ENCODE results near the gene TWIST2. TPM values are rescaled to one million over a fixed set of nuclear protein-coding genes. Genes with fewer than 3 reads are reported as not detected.

TWIST2 gene
- total and polyA plus RNA-seq, 8 donors: 0.58 to 58.0 (median 12.3) TPM

DNA sequence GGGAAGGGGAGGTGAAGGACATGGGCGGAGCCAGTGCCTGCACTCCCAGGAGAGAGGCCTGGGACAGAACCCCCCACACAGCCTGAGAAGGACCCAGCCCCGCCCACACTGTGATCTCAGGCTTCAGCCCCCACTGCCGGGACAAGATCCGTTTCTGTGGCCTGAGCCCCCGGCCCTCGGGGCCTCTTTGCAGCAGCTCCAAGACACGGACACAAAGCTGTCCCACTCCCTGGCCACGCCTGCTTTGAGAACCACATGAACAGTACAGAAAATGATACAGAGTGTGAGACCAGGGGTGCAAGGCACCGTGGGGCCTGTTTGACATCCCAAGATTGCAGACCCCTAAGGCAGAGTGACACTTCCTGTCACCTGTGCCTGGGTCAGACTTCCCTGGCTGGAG is 74.5 kb downstream of the TWIST2 start:
- no peak for TF ChIP-seq CTCF (IDR thresholded peaks at IDR 0.05)
- TF ChIP-seq EP300 (IDR thresholded peaks at IDR 0.05): no peak
- no peak for TF ChIP-seq POLR2A (IDR thresholded peaks at IDR 0.05)
- no peak for TF ChIP-seq POLR2AphosphoS5 (IDR thresholded peaks at IDR 0.05)
- WGBS, 5 donors: 37 to 65% (median 53%) methylated on average over 2 to 9 of the region's 9 CpGs
- no peak for DNase-seq
- Histone ChIP-seq H3K27ac (no peak overlapping the region), H3K36me3 (no peaks in the 10 kb centered on the region), H3K27me3 (peaks cover 0 to 19% (median 0%) of the 10 kb centered on the region in 3 donors), H3K4me3 (no peak overlapping the region), H3K4me1 (no peaks in the 10 kb centered on the region), H3K9me3 (no peaks in the 10 kb centered on the region)
- intact Hi-C loops (cut with DNase I; ENCODE audit: low total_unique reads): no loop called here

DNA sequence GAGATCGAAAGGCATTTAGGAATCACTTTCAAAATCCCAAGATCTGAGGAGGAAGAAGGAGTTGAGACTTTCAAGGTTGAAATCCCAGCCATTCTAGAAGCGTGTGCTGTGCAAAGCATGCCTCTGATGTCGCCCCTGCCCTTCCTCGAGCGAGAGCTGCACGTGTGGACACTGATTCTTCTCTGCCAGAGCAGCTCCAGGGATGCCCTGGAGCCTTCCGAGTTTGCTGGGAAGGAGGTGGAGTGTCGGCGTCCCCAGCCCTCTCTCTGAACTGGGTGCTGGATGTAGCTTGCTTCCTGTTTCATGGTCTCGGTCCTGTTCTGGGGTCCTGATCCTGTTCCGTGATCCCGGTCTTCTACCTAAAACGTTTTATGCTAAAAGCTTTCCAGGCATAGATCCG is 76.1 kb downstream of the TWIST2 start:
- TF ChIP-seq CTCF (IDR thresholded peaks at IDR 0.05): no peak
- H3K9me3 ChIP-seq: no peaks in the 10 kb centered on the region
- no peaks in the 10 kb centered on the region for H3K36me3 ChIP-seq
- H3K4me1 ChIP-seq: no peaks in the 10 kb centered on the region
- WGBS, 5 donors: 84 to 88% (median 86%) methylated on average over 14 of the region's 14 CpGs
- no peak overlapping the region for H3K4me3 ChIP-seq
- peaks cover 0 to 27% (median 0%) of the 10 kb centered on the region in 3 donors for H3K27me3 ChIP-seq
- no peak overlapping the region for H3K27ac ChIP-seq
- intact Hi-C loops (cut with DNase I; ENCODE audit: low total_unique reads): no loop called here
- no peak for DNase-seq

DNA sequence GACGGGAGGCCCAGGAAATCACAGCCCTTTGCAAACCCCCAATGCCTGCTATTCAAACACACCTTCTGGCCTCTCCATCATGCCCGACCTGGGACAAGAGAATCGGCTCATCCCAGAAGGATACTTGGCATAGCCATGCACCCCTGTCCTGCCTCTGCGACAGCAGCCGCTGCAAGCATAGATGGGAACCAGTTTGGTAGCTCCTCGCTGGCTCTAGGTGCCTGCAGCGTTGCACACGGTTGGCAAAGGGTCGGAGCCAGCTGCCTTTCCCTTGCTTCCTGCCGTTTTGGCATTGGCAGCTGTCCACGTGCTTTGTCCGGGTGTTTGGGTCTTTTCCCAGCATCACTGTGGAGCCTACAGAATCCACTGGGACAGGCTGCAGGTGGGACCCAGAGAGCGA is 76.9 kb downstream of the TWIST2 start:
- TF ChIP-seq CTCF (IDR thresholded peaks at IDR 0.05) (no peak), EP300 (IDR thresholded peaks at IDR 0.05) (no peak), POLR2AphosphoS5 (IDR thresholded peaks at IDR 0.05) (no peak), POLR2A (IDR thresholded peaks at IDR 0.05) (no peak)
- 50 to 69% (median 61%) methylated on average over 13 of the region's 13 CpGs for WGBS, 5 donors
- H3K4me1 ChIP-seq: peaks cover 0 to 4% (median under 1%) of the 10 kb centered on the region in 4 donors
- H3K27ac ChIP-seq: no peak overlapping the region
- H3K36me3 ChIP-seq: no peaks in the 10 kb centered on the region
- no peak overlapping the region for H3K4me3 ChIP-seq
- no peak for DNase-seq
- H3K9me3 ChIP-seq: no peaks in the 10 kb centered on the region
- intact Hi-C loops (cut with DNase I; ENCODE audit: low total_unique reads): no loop called here
- peaks cover 0 to 29% (median 0%) of the 10 kb centered on the region in 3 donors for H3K27me3 ChIP-seq

DNA sequence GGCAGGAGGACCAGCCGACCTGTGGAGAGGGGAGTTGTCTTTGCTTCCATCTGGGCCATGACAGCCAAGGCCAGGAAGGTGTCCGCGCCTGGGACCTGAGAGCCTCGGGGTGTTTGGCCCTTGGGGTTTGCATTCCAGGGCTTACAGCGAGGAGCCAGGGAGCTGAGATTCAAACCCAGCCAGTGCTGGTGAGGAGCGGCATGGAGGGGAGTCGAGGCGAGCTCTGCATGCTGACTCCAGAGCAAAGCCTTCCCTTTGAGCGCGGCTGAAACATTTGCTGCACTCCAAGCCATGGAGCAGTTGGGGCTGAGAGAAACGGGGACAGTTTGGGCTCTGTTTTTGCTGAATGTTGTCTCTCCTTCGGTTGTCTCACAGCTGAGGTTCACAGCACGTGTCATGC is 77.4 kb downstream of the TWIST2 start:
- no peaks in the 10 kb centered on the region for H3K36me3 ChIP-seq
- H3K27ac ChIP-seq: no peak overlapping the region
- DNase-seq: no peak
- H3K4me1 ChIP-seq: peaks cover 0 to 5% (median 2%) of the 10 kb centered on the region in 4 donors
- TF ChIP-seq POLR2A (IDR thresholded peaks at IDR 0.05) (no peak), POLR2AphosphoS5 (IDR thresholded peaks at IDR 0.05) (no peak), CTCF (IDR thresholded peaks at IDR 0.05) (no peak), EP300 (IDR thresholded peaks at IDR 0.05) (no peak)
- 79 to 87% (median 85%) methylated on average over 11 to 13 of the region's 13 CpGs for WGBS, 5 donors
- intact Hi-C loops (cut with DNase I; ENCODE audit: low total_unique reads): no loop called here
- H3K4me3 ChIP-seq: no peak overlapping the region
- H3K27me3 ChIP-seq: peaks cover 0 to 34% (median 0%) of the 10 kb centered on the region in 3 donors
- no peaks in the 10 kb centered on the region for H3K9me3 ChIP-seq

All from stomach (tissue), 9 donors.